ENCODE results near the gene SLC22A3.

DNA sequence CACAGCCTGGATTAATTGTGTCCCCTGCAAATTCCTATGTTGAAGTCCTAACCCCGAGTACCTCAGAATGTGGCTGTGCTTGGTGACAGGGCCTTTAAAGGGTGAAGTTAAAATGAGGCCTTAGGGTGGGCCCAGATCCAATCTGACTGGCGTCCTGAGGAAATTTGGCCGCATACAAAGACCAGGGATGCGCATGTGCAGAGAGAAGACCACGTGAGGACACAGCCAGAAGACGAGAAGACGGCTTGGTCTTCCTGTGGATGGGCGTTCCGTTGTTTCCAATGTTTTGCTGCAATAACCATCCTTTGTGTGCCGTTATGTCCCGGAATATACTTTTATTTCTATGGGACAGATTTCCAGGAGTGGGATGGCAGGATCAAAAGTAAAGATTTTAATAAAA lies 48.6 kb upstream of the SLC22A3 start:
- TF ChIP-seq, protein P1, sequence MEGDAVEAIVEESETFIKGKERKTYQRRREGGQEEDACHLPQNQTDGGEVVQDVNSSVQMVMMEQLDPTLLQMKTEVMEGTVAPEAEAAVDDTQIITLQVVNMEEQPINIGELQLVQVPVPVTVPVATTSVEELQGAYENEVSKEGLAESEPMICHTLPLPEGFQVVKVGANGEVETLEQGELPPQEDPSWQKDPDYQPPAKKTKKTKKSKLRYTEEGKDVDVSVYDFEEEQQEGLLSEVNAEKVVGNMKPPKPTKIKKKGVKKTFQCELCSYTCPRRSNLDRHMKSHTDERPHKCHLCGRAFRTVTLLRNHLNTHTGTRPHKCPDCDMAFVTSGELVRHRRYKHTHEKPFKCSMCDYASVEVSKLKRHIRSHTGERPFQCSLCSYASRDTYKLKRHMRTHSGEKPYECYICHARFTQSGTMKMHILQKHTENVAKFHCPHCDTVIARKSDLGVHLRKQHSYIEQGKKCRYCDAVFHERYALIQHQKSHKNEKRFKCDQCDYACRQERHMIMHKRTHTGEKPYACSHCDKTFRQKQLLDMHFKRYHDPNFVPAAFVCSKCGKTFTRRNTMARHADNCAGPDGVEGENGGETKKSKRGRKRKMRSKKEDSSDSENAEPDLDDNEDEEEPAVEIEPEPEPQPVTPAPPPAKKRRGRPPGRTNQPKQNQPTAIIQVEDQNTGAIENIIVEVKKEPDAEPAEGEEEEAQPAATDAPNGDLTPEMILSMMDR (conservative IDR thresholded peaks at IDR 0.05 in 1 of 2, IDR thresholded peaks at IDR 0.05 in 1 of 2; ENCODE audit: low read depth in 1 of 2, low read length in 2 of 2): no peak
- no peak for TF ChIP-seq EZH2 (IDR thresholded peaks at IDR 0.05; ENCODE audit: low read length, missing control alignments)

Measured in fibroblast of lung (primary cell).